SJCRH30 (cell line): Measurements from ENCODE around the gene SUSD4. TPM values are rescaled to one million over a fixed set of nuclear protein-coding genes. Genes with fewer than 3 reads are reported as not detected.
"Not testable (repeated sequence)": the region's sequence is repeated elsewhere in the genome, so short reads cannot be mapped to it uniquely, and the experiment has no call there.

Source experiments
- DNase-seq, 2 experiments: peaks; one replicate each; pipeline ENCODE4 v3.0.0-alpha.2; 2015 to 2020
- H3K27ac ChIP-seq: fragments of 250-450 bp; sonication (Bioruptor Pico); 2 replicates; pipeline ENCODE4 v1.5.1; 2020; ENCODE audit warnings: mild to moderate bottlenecking, moderate library complexity
- H3K27me3 ChIP-seq: fragments of 250-450 bp; sonication (Bioruptor Pico); 2 replicates; pipeline ENCODE4 v1.5.1; 2020; ENCODE audit warnings: mild to moderate bottlenecking, moderate library complexity
- H3K36me3 ChIP-seq: fragments of 250-450 bp; sonication (Bioruptor Pico); 2 replicates; pipeline ENCODE4 v1.5.1; 2020; ENCODE audit warnings: mild to moderate bottlenecking, moderate library complexity
- H3K4me1 ChIP-seq: fragments of 250-450 bp; sonication (Bioruptor Pico); 2 replicates; pipeline ENCODE4 v1.5.1; 2020; ENCODE audit warnings: mild to moderate bottlenecking, moderate library complexity
- H3K4me3 ChIP-seq: fragments of 250-450 bp; sonication (Bioruptor Pico); 2 replicates; pipeline ENCODE4 v1.5.1; 2020; ENCODE audit warnings: mild to moderate bottlenecking, moderate library complexity
- H3K9me3 ChIP-seq: fragments of 250-450 bp; sonication (Bioruptor Pico); replicated peaks from 2 replicates; pipeline ENCODE4 v1.5.1; 2020; ENCODE audit warnings: mild to moderate bottlenecking, moderate library complexity
- total RNA-seq: library from RNA; depleted of rRNA; stranded (reverse); fragments of >200 nt; shearing (Covaris generic); gene quantifications from 2 replicates; pipeline ENCODE4 v1.2.3, GENCODE V29; 2014; rRNA removed

Gene SUSD4
- 3.1 and 5.2 TPM in 2 replicates for total RNA-seq

- no peaks in the 10 kb centered on the region for H3K36me3 ChIP-seq
- H3K4me1 ChIP-seq = no peaks in the 10 kb centered on the region
- peak within 1 kb of the TSS; percentile 61 for H3K4me3 ChIP-seq
- DNase-seq = peak; percentile 51
- H3K27ac ChIP-seq = peak within 1 kb of the TSS; percentile 38
- no peaks in the 10 kb centered on the region for H3K9me3 ChIP-seq
- H3K27me3 ChIP-seq = no peaks in the 10 kb centered on the region
Observed at GRCh38 chr1:223363856-223364684, at the start of gene SUSD4. SUSD4 (minus strand) TSS chr1:223364176; CDS start chr1:223363425, 751 bp downstream.

GRCh38 chr1:223413216-223413615 is 49.2 kb upstream of the SUSD4 start:
- H3K36me3 ChIP-seq = no peaks in the 10 kb centered on the region
- no peak overlapping the region for H3K4me3 ChIP-seq
- peaks cover 2% of the 10 kb centered on the region; the same call in 1 of the 2 replicates for H3K9me3 ChIP-seq
- no peak overlapping the region for H3K27ac ChIP-seq
- H3K4me1 ChIP-seq = peaks cover 17% of the 10 kb centered on the region
- no peaks in the 10 kb centered on the region; the same call in 1 of the 2 replicates for H3K27me3 ChIP-seq
- no peak for DNase-seq

- Histone ChIP-seq H3K4me3 (no peak overlapping the region), H3K27me3 (no peaks in the 10 kb centered on the region; the same call in 1 of the 2 replicates), H3K9me3 (peaks cover 2% of the 10 kb centered on the region; the same call in 1 of the 2 replicates), H3K4me1 (peaks cover 6% of the 10 kb centered on the region), H3K27ac (no peak overlapping the region), H3K36me3 (no peaks in the 10 kb centered on the region)
- no peak for DNase-seq
Observed at GRCh38 chr1:223411710-223412109, 47.7 kb upstream of the SUSD4 start.

- H3K9me3 ChIP-seq = peaks cover 2% of the 10 kb centered on the region; the same call in 1 of the 2 replicates
- no peak overlapping the region for H3K27ac ChIP-seq
- no peaks in the 10 kb centered on the region for H3K36me3 ChIP-seq
- DNase-seq = no peak
- H3K4me3 ChIP-seq = no peak overlapping the region
- peaks cover 6% of the 10 kb centered on the region for H3K4me1 ChIP-seq
- no peaks in the 10 kb centered on the region; the same call in 1 of the 2 replicates for H3K27me3 ChIP-seq
Observed at GRCh38 chr1:223411309-223411708, 47.3 kb upstream of the SUSD4 start.

GRCh38 chr1:223410036-223410435 is 46.1 kb upstream of the SUSD4 start:
- no peaks in the 10 kb centered on the region for H3K36me3 ChIP-seq
- H3K27ac ChIP-seq = no peak overlapping the region
- no peak overlapping the region for H3K4me3 ChIP-seq
- peaks cover 6% of the 10 kb centered on the region for H3K4me1 ChIP-seq
- no peaks in the 10 kb centered on the region; the same call in 1 of the 2 replicates for H3K27me3 ChIP-seq
- H3K9me3 ChIP-seq = peaks cover 2% of the 10 kb centered on the region; the same call in 1 of the 2 replicates
- no peak for DNase-seq

GRCh38 chr1:223405507-223405906 is 41.5 kb upstream of the SUSD4 start:
- no peak for DNase-seq
- H3K36me3 ChIP-seq = no peaks in the 10 kb centered on the region
- H3K9me3 ChIP-seq = no peaks in the 10 kb centered on the region
- H3K27ac ChIP-seq = no peak overlapping the region
- H3K4me1 ChIP-seq = peaks cover 8% of the 10 kb centered on the region; the same call in 1 of the 2 replicates
- no peak overlapping the region for H3K4me3 ChIP-seq
- no peaks in the 10 kb centered on the region for H3K27me3 ChIP-seq

GRCh38 chr1:223403184-223403815 is 39.3 kb upstream of the SUSD4 start:
- H3K4me1 ChIP-seq = peaks cover 8% of the 10 kb centered on the region; the same call in 1 of the 2 replicates
- H3K27me3 ChIP-seq = no peaks in the 10 kb centered on the region
- H3K4me3 ChIP-seq = no peak overlapping the region
- H3K9me3 ChIP-seq = no peaks in the 10 kb centered on the region; the same call in 1 of the 2 replicates
- H3K27ac ChIP-seq = peak overlapping the region; percentile 6; the same call in 1 of the 2 replicates
- peak in 1 of 2 experiments; percentile 28 for DNase-seq
- H3K36me3 ChIP-seq = no peaks in the 10 kb centered on the region

- H3K4me1 ChIP-seq = peaks cover 8% of the 10 kb centered on the region; the same call in 1 of the 2 replicates
- H3K27ac ChIP-seq = peak overlapping the region; percentile 6; the same call in 1 of the 2 replicates
- no peak for DNase-seq
- H3K4me3 ChIP-seq = no peak overlapping the region
- no peaks in the 10 kb centered on the region; the same call in 1 of the 2 replicates for H3K9me3 ChIP-seq
- no peaks in the 10 kb centered on the region for H3K27me3 ChIP-seq
- no peaks in the 10 kb centered on the region for H3K36me3 ChIP-seq
Observed at GRCh38 chr1:223402790-223403142, 38.8 kb upstream of the SUSD4 start.

GRCh38 chr1:223401873-223402789 is 38.2 kb upstream of the SUSD4 start:
- Histone ChIP-seq H3K9me3 (no peaks in the 10 kb centered on the region; the same call in 1 of the 2 replicates), H3K36me3 (no peaks in the 10 kb centered on the region), H3K27me3 (no peaks in the 10 kb centered on the region), H3K4me3 (no peak overlapping the region), H3K4me1 (peaks cover 8% of the 10 kb centered on the region; the same call in 1 of the 2 replicates), H3K27ac (peak overlapping the region; percentile 6)
- no peak for DNase-seq

GRCh38 chr1:223399393-223399792 is 35.4 kb upstream of the SUSD4 start:
- not testable (repeated sequence) for H3K4me3 ChIP-seq, H3K27me3 ChIP-seq, H3K9me3 ChIP-seq, H3K36me3 ChIP-seq, H3K27ac ChIP-seq, H3K4me1 ChIP-seq, DNase-seq

GRCh38 chr1:223394706-223395105 is 30.7 kb upstream of the SUSD4 start:
- no peak for DNase-seq
- no peaks in the 10 kb centered on the region for H3K27me3 ChIP-seq
- H3K27ac ChIP-seq = no peak overlapping the region
- no peak overlapping the region for H3K4me3 ChIP-seq
- no peaks in the 10 kb centered on the region for H3K36me3 ChIP-seq
- H3K4me1 ChIP-seq = no peaks in the 10 kb centered on the region
- H3K9me3 ChIP-seq = no peaks in the 10 kb centered on the region; the same call in 1 of the 2 replicates

GRCh38 chr1:223394242-223394641 is 30.3 kb upstream of the SUSD4 start:
- no peak for DNase-seq
- no peaks in the 10 kb centered on the region for H3K27me3 ChIP-seq

GRCh38 chr1:223393275-223394214 is 29.6 kb upstream of the SUSD4 start, which contains the start of gene CCDC185:
CCDC185 (plus strand) TSS chr1:223393415; CDS start chr1:223393476, 61 bp downstream.
- no peaks in the 10 kb centered on the region for H3K36me3 ChIP-seq
- H3K9me3 ChIP-seq = no peaks in the 10 kb centered on the region
- no peak within 1 kb of the TSS for H3K27ac ChIP-seq
- no peaks in the 10 kb centered on the region for H3K27me3 ChIP-seq
- DNase-seq = no peak
- no peaks in the 10 kb centered on the region for H3K4me1 ChIP-seq
- H3K4me3 ChIP-seq = no peak within 1 kb of the TSS

More at GRCh38 chr1:223394242-223394641, 30.3 kb upstream of the SUSD4 start:
- no peak overlapping the region for H3K27ac ChIP-seq
- no peaks in the 10 kb centered on the region for H3K9me3 ChIP-seq
- no peaks in the 10 kb centered on the region for H3K36me3 ChIP-seq
- no peaks in the 10 kb centered on the region for H3K4me1 ChIP-seq
- no peak overlapping the region for H3K4me3 ChIP-seq
